HG03025 (cell line): ENCODE results near the gene HK1.

Source experiments
- ATAC-seq: cut with Tn5 transposase; IDR thresholded peaks from one replicate; pipeline ENCODE4 v1.9.1; 2021; ENCODE audit warnings: mild to moderate bottlenecking, moderate library complexity; ENCODE audit not compliant: unreplicated experiment, low FRiP score

The HK1 gene

GRCh38 chr10:69414036-69415018 lies 136.0 kb downstream of the HK1 start:
- no peak for ATAC-seq

- no peak for ATAC-seq
These were observed 136.8 kb downstream of the HK1 start for GRCh38 chr10:69415049-69415448.

- ATAC-seq: no peak
These were observed 137.7 kb downstream of the HK1 start for GRCh38 chr10:69415951-69416350.

- ATAC-seq: no peak
These were observed 138.4 kb downstream of the HK1 start, which contains the start of gene TACR2 for GRCh38 chr10:69416695-69417094. Gene TACR2, minus strand, starts transcription at chr10:69416918. Its CDS starts 595 bp downstream, at chr10:69416323.

- no peak for ATAC-seq
These were observed 139.2 kb downstream of the HK1 start for GRCh38 chr10:69417542-69417941.

GRCh38 chr10:69418052-69418752 lies 139.9 kb downstream of the HK1 start:
- no peak for ATAC-seq

- no peak for ATAC-seq
These were observed 140.9 kb downstream of the HK1 start for GRCh38 chr10:69419096-69419743.

- no peak for ATAC-seq
These were observed 141.4 kb downstream of the HK1 start for GRCh38 chr10:69419744-69420126.

GRCh38 chr10:69421611-69422308 lies 143.5 kb downstream of the HK1 start:
- no peak for ATAC-seq

- ATAC-seq: no peak
These were observed 144.4 kb downstream of the HK1 start for GRCh38 chr10:69422676-69423075.

GRCh38 chr10:69425041-69425440 lies 146.7 kb downstream of the HK1 start:
- no peak for ATAC-seq

- ATAC-seq: no peak
These were observed 147.4 kb downstream of the HK1 start for GRCh38 chr10:69425511-69426298.

GRCh38 chr10:69426376-69426727 lies 148.1 kb downstream of the HK1 start:
- ATAC-seq: no peak

- ATAC-seq: no peak
These were observed 149.9 kb downstream of the HK1 start for GRCh38 chr10:69428165-69428564.

GRCh38 chr10:69434169-69434568 lies 155.9 kb downstream of the HK1 start:
- no peak for ATAC-seq

- no peak for ATAC-seq
These were observed 156.6 kb downstream of the HK1 start for GRCh38 chr10:69434926-69435325.

GRCh38 chr10:69435966-69436520 lies 157.7 kb downstream of the HK1 start:
- ATAC-seq: no peak

- no peak for ATAC-seq
These were observed 159.3 kb downstream of the HK1 start for GRCh38 chr10:69437321-69438259.
